ENCODE data around the gene PHF2.

- TF ChIP-seq, protein P1, sequence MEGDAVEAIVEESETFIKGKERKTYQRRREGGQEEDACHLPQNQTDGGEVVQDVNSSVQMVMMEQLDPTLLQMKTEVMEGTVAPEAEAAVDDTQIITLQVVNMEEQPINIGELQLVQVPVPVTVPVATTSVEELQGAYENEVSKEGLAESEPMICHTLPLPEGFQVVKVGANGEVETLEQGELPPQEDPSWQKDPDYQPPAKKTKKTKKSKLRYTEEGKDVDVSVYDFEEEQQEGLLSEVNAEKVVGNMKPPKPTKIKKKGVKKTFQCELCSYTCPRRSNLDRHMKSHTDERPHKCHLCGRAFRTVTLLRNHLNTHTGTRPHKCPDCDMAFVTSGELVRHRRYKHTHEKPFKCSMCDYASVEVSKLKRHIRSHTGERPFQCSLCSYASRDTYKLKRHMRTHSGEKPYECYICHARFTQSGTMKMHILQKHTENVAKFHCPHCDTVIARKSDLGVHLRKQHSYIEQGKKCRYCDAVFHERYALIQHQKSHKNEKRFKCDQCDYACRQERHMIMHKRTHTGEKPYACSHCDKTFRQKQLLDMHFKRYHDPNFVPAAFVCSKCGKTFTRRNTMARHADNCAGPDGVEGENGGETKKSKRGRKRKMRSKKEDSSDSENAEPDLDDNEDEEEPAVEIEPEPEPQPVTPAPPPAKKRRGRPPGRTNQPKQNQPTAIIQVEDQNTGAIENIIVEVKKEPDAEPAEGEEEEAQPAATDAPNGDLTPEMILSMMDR (tag by site-specific recombination; IDR thresholded peaks at IDR 0.05) = no peak
- no peak for TF ChIP-seq HOXA7 (CRISPR knock-in tag; IDR thresholded peaks at IDR 0.05; ENCODE audit: borderline replicate concordance)
Measured at GRCh38 chr9:93617273-93617672, 40.9 kb downstream of the PHF2 start.

Data from HEK293 (cell line).